H1 (cell line): ENCODE measurements around the gene MARVELD2.

ENCODE experiments used
- CREB1 ChIP-seq: IDR thresholded peaks from 2 replicates; pipeline ENCODE4 v1.6.1; 2012; ENCODE audit warnings: inconsistent platforms
- EZH2 ChIP-seq: fragments of 200-600 bp; sonication (generic); IDR thresholded peaks from 2 replicates; pipeline ENCODE4 v1.7.1; 2012; ENCODE audit warnings: low read depth, mild to moderate bottlenecking, moderate library complexity, low read length, inconsistent platforms; ENCODE audit not compliant: severe bottlenecking
- JUND ChIP-seq: IDR thresholded peaks from 2 replicates; pipeline ENCODE4 v1.6.1; 2011; ENCODE audit warnings: mild to moderate bottlenecking, improper control_type of control experiment, low read length
- POLR2A ChIP-seq, 2 experiments: IDR thresholded peaks; 1 replicate in 1 of 2; 2 replicates in 1 of 2; pipeline ENCODE4 v1.6.1; 2011; ENCODE audit warnings: low read depth in 2 of 2, low read length in 2 of 2, mild to moderate bottlenecking in 2 of 2; ENCODE audit errors: control extremely low read depth in 1 of 2
- POLR2AphosphoS5 ChIP-seq: IDR thresholded peaks from 2 replicates; pipeline ENCODE4 v1.6.1; 2011; ENCODE audit warnings: low read depth, low read length
- SP1 ChIP-seq: IDR thresholded peaks from 2 replicates; pipeline ENCODE4 v1.6.1; 2011; ENCODE audit warnings: low read depth, low read length
- YY1 ChIP-seq: IDR thresholded peaks from 2 replicates; pipeline ENCODE4 v1.6.1; 2011; ENCODE audit warnings: low read depth, mild to moderate bottlenecking, low read length
- TF ChIP-seq, protein P1 (sequence below), 3 experiments: IDR thresholded peaks; 1 replicate in 2 of 3; 2 replicates in 1 of 3; pipeline versions ENCODE4 v1.5.1 to v1.6.1; 2011; ENCODE audit warnings: low read length in 3 of 3, mild to moderate bottlenecking in 3 of 3, inconsistent platforms in 2 of 3, low read depth in 1 of 3, moderate library complexity in 1 of 3; ENCODE audit not compliant: insufficient read depth in 1 of 3; ENCODE audit errors: control extremely low read depth in 1 of 3
- TF ChIP-seq, protein P2 (sequence below): IDR thresholded peaks from 2 replicates; pipeline ENCODE4 v1.6.1; 2012; ENCODE audit warnings: low read length, inconsistent platforms
- TF ChIP-seq, protein P3 (sequence below): IDR thresholded peaks from 2 replicates; pipeline ENCODE4 v1.6.1; 2012; ENCODE audit warnings: inconsistent platforms

DNA sequence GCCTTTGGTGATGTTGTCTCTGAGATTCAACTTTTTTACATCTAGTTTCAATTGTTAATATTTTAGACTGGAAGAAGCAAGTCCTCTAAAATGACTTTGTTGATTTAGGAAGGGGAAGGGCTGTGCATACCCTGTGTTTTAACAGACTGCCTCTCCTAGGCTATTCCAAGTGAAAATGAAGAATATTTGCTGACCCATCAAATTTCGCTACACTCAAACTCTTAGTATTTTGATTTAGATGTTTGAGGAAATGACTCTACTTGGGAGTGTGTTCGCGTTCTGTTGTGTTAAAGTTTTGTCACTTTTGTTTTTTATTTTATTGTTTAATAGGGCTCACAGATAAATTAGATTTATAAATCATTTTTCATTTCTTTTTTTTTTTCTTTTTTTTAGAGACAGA lies 3.6 kb downstream of the MARVELD2 start:
- no peak for TF ChIP-seq JUND
- TF ChIP-seq POLR2AphosphoS5 = no peak
- TF ChIP-seq, protein P1, sequence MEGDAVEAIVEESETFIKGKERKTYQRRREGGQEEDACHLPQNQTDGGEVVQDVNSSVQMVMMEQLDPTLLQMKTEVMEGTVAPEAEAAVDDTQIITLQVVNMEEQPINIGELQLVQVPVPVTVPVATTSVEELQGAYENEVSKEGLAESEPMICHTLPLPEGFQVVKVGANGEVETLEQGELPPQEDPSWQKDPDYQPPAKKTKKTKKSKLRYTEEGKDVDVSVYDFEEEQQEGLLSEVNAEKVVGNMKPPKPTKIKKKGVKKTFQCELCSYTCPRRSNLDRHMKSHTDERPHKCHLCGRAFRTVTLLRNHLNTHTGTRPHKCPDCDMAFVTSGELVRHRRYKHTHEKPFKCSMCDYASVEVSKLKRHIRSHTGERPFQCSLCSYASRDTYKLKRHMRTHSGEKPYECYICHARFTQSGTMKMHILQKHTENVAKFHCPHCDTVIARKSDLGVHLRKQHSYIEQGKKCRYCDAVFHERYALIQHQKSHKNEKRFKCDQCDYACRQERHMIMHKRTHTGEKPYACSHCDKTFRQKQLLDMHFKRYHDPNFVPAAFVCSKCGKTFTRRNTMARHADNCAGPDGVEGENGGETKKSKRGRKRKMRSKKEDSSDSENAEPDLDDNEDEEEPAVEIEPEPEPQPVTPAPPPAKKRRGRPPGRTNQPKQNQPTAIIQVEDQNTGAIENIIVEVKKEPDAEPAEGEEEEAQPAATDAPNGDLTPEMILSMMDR (IDR thresholded peaks at IDR 0.05; ENCODE audit: control extremely low read depth in 1 of 3, insufficient read depth in 1 of 3, low read depth in 1 of 3, low read length in 3 of 3) = no peak
- no peak for TF ChIP-seq POLR2A (IDR thresholded peaks at IDR 0.05; ENCODE audit: control extremely low read depth in 1 of 2, low read depth in 2 of 2, low read length in 2 of 2)
- TF ChIP-seq, protein P2, sequence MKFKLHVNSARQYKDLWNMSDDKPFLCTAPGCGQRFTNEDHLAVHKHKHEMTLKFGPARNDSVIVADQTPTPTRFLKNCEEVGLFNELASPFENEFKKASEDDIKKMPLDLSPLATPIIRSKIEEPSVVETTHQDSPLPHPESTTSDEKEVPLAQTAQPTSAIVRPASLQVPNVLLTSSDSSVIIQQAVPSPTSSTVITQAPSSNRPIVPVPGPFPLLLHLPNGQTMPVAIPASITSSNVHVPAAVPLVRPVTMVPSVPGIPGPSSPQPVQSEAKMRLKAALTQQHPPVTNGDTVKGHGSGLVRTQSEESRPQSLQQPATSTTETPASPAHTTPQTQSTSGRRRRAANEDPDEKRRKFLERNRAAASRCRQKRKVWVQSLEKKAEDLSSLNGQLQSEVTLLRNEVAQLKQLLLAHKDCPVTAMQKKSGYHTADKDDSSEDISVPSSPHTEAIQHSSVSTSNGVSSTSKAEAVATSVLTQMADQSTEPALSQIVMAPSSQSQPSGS = no peak
- no peak for TF ChIP-seq SP1
- no peak for TF ChIP-seq CREB1
- no peak for TF ChIP-seq YY1
- TF ChIP-seq, protein P3, sequence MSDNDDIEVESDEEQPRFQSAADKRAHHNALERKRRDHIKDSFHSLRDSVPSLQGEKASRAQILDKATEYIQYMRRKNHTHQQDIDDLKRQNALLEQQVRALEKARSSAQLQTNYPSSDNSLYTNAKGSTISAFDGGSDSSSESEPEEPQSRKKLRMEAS = no peak
- TF ChIP-seq EZH2 = no peak
